HG03060 (cell line): ENCODE measurements around the gene SCIN.
"Not testable (repeated sequence)": the region's sequence is repeated elsewhere in the genome, so short reads cannot be mapped to it uniquely, and the experiment has no call there.

ENCODE experiments used
- ATAC-seq: cut with Tn5 transposase; IDR thresholded peaks from one replicate; pipeline ENCODE4 v1.9.1; 2021; ENCODE audit warnings: low read depth, moderate number of reproducible peaks; ENCODE audit not compliant: unreplicated experiment

Gene SCIN

DNA sequence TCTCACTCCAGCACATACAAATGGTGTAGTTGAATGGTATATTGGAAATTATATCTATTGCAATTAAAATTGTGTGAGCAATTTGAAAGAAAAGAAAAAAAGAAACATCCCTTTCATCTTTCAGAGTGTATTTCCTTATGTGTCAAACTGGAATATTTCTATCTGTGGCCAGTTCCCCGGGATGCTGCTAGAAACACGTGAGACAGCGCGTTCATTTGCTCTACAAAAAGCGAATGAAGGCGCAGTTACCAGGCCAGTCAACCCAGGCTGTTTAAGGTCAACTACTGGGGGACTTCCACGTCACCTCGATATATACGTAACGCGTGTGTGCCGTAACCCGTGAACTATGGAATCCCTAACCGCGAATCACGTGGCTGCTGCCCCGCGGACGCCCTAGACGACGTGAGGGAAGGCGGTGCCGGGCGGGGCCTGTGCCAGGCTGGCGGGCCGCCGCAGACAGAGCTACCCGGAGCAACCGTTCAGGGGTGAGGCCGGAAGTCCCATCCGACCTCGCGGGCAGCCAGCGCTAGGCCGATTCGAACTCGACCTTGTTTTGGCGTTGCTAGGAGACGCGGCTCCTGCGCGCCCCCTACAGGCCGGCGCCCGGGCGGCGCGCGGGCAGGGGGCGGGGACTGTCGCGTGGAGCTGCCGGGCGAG is 115.8 kb downstream of the SCIN start:
- ATAC-seq: peak; percentile 74

DNA sequence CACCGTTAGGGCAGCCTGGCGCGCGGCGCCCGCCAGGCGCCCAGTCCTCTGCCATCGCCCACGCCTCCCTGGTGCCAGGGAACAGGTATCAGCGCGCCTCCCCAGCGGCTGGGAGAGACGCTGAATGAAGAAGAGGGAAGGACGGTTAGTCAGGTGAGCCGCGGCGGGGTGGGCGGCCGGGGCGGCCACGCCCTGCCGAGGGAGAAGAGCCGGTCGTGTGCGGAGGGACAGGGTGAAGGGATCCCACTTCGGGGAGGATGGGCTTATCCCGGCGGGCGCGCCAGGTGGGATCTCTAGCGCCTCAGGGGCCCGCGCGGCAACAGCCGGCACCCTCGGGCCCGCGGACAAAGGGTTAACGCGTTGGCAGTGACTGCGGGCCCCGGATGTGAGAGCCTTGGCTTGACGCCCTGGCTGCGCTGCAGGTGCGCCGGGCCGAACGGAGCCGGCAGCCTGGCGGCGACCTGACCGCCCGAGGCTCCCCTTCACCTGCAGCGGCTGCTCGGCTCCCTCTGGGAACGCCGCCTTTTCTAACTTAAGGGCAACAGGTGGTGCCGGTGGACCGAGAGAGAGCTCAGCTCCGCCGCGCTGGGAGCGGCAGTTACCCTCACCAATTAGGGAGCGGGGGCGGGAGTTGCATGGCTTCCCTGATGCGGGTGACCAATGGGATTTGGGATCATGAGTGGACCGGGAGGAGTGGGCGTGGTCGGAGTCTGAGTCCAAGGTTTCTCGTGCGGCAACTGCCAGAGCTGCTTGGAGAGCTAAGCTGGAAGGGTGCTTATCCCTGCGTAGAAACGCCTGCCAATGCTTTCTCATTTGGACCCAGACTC is 116.6 kb downstream of the SCIN start, which contains the start of gene ARL4A:
Gene ARL4A, plus strand, starts transcription at position 743 of the 827 bp plus-strand sequence. CDS start 622 bp downstream, outside the sequence.
- peak; percentile 73 for ATAC-seq

DNA sequence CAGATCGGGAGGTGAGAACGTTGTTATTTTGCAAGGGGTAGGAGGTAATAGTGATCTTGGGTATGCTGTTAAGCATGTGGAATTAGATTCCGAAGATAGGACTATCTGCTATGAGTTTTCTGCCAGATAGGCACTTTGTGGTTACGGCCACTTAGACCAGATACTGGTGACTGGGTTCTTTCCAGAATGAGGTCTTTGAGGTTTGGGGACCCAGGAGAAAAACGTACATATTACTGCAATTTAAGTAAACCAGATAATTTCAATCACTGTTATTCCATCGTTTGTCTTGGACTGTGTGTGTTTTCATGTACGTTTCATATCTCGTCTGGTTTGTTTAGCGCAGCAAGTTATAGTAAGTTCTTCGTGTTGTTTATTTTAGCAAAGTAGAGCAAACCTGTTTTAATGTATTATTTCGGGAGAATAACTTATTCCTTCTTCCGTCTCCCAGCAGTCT is 117.2 kb downstream of the SCIN start:
- ATAC-seq: no peak

DNA sequence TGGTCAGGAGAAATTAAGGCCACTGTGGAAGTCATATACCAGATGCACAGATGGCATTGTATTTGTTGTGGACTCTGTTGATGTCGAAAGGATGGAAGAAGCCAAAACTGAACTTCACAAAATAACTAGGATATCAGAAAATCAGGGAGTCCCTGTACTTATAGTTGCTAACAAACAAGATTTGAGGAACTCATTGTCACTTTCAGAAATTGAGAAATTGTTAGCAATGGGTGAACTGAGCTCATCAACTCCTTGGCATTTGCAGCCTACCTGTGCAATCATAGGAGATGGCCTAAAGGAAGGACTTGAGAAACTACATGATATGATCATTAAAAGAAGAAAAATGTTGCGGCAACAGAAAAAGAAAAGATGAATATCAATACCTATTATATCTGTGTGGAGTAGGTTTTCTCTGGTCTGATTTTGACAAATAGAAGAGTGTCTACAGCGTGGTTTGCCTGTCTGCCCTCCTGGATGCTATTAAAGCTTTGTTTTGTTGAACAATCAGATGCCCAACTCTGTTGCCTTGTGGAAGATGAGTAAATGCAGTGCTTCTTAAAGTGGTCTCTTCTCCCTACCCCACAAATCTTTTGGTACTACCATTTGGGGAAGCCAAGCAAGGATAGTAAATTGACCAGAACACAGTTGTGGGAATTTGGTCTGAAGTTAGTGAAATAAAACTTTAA is 118.1 kb downstream of the SCIN start:
- not testable (repeated sequence) for ATAC-seq

DNA sequence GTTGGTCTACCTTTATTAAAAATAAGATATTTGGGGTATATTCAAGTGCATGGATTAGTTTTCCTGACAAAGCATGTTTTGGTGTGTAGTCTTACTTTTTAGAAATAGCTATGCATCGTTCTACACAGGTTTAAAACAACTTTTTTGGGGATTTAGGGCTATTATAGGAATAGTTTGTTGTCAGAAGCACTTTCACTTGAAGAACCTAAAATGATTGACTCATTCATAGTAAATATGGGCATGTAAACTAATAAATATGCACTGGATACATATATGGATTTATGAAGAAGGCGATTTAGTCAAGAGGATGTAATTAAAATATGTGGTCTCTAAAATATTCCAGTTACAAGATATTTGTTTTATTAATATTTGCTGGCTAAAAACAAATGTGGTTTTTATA is 118.9 kb downstream of the SCIN start:
- no peak for ATAC-seq

DNA sequence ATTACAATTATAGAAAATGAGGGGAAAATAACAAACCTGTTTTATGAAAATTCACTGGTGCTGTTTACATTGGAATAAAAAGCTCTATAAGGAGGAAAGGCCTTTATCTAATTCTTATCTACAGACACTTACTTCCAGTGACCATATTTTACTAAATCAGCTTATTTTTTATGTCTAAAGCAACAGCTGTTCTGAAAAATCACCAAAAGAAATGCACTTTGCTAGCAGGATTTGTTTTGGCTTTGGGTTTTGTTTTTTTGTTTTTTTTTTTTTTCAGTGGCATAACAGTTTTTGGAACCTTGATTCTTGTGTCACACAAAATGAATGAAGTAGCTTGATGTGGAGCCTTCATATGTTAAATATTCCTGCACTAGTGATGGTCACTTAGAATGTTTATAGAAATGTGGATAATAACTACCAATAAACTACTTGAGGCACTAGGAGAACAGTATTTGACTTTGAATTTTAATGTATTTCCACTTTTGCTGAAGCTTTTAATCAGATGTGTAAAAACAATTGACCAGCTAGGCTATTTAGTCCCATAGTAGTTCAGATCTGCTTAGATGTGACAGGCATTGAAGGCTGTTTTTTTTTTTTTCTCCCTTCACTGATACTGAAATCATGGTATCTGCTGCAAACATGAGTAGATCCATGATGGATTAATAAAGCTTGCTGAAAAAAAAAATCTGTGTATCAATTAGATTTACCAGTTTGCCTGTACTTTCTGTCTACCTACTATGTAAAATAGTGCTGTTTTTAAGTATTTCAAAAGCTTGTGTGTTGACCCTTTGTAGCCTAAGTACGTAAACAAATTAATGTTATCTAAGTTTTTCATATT is 119.7 kb downstream of the SCIN start:
- no peak for ATAC-seq

DNA sequence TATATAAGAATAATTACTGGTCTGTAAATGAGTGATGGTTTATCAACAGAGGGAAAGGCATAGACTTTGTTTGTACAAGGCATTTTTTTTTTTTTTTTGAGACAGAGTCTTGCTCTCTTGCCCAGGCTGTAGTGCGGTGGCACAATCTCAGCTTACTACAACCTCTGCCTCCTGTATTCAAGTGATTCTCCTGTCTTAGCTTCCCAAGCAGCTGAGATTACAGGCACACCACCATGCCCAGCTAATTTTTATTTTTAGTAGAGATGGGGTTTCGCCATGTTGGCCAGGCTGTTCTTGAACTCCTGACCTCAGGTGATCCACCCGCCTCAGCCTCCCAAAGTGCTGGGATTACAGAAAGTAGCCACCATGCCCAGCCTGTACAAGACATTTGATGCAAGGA is 120.9 kb downstream of the SCIN start:
- ATAC-seq: not testable (repeated sequence)

DNA sequence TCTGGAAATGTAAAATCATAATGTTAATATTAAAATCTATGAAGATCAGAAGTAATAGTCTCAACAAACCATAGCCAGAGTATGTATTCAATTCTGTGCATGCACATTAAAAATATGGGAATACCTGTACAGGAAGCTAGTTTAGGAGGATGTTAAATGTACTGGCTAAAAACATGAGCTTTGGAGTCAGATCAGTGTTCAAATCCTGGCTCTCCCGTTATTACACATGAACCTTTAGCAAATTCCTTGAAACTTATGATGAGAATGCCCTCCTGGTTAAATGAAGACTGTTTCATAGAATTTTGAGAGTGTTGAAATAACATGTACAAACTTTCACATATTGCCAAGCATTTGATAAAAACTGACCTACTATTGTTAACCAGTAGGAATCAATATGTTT is 121.5 kb downstream of the SCIN start:
- no peak for ATAC-seq

DNA sequence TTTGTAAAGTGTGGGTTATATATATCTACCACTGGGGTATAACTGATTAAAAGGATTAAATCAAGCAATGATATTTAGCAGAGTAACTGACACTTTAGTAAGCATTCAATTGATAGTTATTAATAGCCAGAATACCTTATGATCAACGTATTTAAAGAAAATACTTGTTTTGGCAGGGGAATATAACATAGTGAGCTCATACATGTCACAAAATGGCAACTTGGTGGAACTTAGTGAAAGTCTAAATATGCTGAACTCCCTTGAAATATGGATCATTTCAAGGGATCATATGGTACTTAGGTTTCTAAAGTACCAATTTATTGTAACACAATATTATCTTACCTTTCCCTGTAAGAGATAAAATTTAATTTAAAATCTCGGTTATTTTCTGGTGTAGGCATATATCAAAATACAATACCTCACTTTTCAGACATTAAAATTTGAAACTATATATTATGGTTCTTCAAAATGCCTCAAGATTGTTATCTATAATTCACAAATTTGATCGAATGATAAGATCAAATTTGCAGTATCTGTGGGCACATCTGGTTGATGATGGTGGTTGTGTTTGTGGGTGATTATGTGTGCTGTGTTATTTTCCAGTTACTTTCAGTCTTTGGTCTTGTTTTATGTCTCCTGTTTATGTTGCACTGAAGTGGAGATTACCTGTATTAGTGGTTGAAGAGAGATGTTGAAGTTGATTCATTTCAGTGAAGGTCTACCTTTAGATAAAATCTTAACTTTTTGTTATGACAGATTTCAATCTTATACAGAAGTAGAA is 122.1 kb downstream of the SCIN start:
- no peak for ATAC-seq

DNA sequence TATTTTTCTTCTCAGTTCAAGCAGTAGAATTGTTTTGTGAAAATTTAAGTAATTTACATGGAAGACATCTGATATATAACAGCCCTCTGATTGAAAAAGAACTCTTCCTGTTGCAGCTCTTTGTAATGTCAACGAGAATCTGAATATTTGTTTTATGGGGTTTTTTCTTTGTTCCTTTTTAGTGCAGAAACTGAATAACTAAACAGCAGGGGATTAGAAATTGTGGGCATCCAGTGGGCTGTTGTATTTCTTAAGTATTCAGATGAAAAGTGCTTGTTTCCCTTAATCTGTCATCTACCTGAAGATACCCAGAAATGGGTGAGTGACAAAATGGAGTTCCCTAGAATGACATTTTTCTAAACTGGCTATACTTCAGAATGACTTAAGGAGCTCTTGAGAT is 124.3 kb downstream of the SCIN start:
- ATAC-seq: no peak

DNA sequence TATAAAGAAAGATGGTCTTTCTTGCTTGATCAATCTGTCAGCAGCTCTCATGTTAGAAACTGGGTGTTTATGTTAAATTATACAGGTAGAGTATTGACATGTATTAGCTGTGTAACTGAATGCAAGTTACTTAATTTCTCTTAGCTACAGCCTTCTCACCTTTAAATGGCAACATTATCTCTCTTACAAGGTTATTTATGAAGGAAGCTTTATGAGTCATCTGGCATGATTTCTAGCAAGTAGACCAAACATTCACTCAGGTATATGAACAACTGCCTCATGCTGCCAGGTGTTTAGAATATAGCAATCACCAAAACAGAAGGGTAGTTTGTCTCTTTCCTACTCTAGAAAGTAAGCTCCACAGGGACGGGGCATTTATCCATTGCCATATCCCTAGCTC is 125.4 kb downstream of the SCIN start:
- ATAC-seq: no peak

DNA sequence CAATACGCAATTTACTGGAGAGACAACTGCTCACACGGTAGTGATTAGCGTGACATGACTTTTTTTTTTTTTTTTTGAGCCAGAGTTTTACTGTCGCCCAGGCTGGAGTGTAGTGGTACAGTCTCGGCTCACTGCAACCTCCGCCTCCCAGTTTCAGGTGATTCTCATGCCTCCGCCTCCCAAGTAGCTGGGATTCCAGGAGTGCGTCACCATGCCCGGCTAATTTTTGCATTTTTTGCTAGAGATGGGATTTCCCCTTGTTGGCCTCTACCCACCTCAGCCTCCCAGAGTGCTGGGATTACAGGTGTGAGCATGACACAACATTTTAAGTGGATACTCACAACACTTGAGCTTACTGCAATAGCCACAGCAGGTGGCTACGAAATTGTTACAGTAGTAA is 128.8 kb downstream of the SCIN start:
- no peak for ATAC-seq

DNA sequence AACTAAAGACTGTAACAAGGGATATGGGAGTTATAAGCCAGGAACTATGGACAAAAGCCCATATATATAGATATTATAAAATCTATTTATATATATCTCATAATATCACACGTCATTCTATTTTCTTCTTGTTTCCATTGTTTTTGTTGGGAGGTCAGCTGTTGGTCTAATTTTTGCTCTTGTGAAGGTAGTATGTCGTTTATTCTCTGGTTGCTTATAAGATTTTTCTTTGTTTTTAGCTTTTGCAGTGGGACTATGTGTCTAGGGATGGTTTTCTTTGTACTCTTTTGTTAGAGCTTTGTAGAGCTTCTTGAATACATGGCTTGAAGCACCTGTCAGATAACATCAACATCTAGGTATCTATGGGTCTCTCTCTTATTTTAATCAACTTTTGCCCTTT is 130.9 kb downstream of the SCIN start:
- ATAC-seq: no peak

DNA sequence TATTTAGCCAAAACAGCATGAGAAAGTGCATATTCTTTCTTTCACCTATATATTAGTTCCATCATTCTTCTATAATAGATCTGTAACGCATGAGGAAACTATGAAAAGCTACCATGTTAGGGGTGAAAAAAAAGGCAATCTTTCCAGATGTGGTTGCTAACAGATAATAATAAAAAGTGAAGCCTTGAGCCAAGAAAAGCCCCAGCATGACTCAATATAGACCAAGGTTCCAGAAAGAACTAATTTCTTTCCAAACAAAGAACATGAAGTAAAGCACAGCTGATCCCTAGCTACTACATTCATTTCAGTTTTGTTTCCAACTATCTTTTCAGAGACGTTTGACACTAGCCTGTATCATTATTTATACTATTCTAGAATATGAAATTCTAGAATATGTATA is 133.4 kb downstream of the SCIN start:
- ATAC-seq: no peak

DNA sequence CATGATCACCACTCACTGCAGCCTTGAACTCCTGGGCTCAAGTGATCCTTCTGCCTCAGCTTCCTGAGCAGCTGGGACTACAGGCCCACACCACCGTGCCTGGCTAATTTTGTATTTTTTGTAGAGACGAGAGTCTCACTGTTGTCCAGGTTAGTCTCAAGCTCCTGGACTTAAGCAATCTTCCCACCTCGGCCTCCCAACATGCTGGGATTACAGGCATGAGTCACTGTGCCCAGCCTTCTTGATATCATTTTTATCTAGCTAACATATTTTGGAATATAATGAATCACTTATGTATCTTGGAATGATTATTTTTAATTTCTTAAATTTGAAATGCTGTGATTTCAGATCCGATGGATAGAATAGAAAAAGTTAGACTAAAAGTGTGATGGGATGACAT is 135.4 kb downstream of the SCIN start:
- ATAC-seq: no peak

DNA sequence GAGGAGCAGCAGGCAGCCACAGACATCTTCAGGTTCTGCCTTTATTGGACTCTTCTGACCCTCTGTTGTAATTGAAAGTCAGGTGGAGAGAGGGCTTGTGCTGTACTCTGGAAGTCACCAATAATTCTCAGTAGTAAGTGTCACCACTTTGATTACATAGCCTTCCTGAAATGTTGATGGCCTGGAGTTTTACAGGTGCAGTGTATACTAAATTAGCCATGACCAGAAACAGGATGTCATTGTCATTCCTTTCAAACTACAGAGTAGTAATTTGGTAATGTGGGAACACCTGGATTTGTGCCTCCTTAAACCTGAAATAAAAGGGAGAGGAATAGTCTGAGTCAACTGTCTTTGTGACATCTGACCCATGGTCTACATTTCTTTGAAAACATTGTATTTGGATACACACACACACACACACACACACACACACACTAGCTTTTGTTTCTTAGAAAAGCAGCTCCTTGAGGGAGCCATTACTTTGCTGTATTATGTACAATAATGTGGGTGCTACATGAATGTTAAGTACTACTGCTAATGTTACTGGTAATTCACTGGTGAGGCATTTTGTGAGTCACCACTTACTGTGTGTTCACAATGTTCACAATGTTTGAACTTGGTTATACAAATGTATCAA is 136.5 kb downstream of the SCIN start:
- ATAC-seq: no peak

DNA sequence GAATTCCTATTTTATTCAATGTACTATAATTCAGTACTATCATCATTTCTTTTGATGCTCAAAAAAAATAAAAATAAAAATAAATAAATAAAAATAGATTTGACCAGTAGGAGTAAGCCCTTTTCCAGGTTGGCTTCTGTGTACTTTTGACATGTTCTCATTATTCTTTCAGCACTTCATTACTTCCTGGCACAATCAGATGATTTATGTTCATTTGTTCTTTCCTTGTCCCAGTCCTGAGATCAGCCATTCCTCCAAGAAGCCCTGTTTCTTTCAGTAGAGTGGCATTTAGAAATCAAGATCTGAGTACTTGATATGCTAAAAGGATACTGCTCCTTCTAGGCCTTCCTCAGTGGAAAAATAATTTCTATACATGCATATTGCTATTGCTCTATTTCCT is 137.8 kb downstream of the SCIN start:
- ATAC-seq: no peak
